SH-SY5Y (cell line): ENCODE measurements around the gene KDM4C.

Experiments
- GATA2 ChIP-seq: IDR thresholded peaks from 2 replicates; pipeline ENCODE4 v1.6.1; 2011; ENCODE audit warnings: mild to moderate bottlenecking, low read depth, low read length
- GATA3 ChIP-seq: IDR thresholded peaks from 2 replicates; pipeline ENCODE4 v1.6.1; 2011; ENCODE audit warnings: low read depth, mild to moderate bottlenecking, low read length, moderate library complexity

DNA sequence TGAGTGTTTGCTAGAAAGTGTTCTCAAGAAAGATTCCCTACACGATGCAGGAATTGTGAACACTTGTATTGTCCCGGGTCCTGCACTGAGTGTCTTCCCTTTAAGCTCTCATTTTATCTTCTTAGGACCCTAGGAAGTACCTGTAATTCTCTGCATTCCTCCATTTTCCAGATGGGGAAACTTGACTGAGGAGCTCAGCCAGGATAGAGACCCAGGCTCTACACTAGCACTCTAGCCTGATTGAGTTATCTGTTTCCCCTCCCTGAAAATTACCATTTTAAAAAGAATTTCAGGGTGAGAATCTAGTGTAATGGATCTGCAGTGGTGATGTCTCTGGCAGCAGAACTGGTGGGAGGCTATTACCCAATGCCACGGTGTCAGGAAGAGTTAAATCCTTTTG lies 453.9 kb downstream of the KDM4C start:
- TF ChIP-seq GATA3 (no peak), GATA2 (no peak)
